SK-N-SH treated with all-trans-retinoic acid at 6 μM for 48 hours (cell line): ENCODE results near the gene SLC8B1.

Experiments
- ATAC-seq: fragments of 200-7000 bp; cut with Tn5 transposase; 3 replicates; pipeline ENCODE4 v1.9.1; 2020; ENCODE audit warnings: mild to moderate bottlenecking, moderate library complexity
- ARNTL ChIP-seq: fragments of 450-650 bp; formaldehyde crosslinking; IDR thresholded peaks from 2 replicates; pipeline ENCODE4 v1.5.0; 2020; ENCODE audit warnings: low read depth, mild to moderate bottlenecking, moderate library complexity, borderline replicate concordance
- CSDC2 ChIP-seq: fragments of 250-450 bp; sonication (Bioruptor Pico); IDR thresholded peaks from 2 replicates; pipeline ENCODE4 v1.5.0; 2020; ENCODE audit warnings: mild to moderate bottlenecking, moderate library complexity
- CSRNP3 ChIP-seq: fragments of 250-450 bp; sonication (Bioruptor Pico); IDR thresholded peaks from 2 replicates; pipeline ENCODE4 v1.5.1; 2021; ENCODE audit warnings: mild to moderate bottlenecking, moderate library complexity
- ESRRG ChIP-seq: fragments of 250-450 bp; sonication (Bioruptor Pico); IDR thresholded peaks from 2 replicates; pipeline ENCODE4 v1.6.1; 2021; ENCODE audit warnings: mild to moderate bottlenecking
- GLIS3 ChIP-seq: fragments of 250-450 bp; sonication (Bioruptor Pico); IDR thresholded peaks from 2 replicates; pipeline ENCODE4 v1.5.0; 2020; ENCODE audit warnings: mild to moderate bottlenecking, moderate library complexity
- ISL1 ChIP-seq: fragments of 250-450 bp; sonication (Bioruptor Pico); IDR thresholded peaks from 2 replicates; pipeline ENCODE4 v2.1.2; 2022; ENCODE audit warnings: mild to moderate bottlenecking, moderate library complexity
- OSR1 ChIP-seq: fragments of 250-450 bp; sonication (Bioruptor Pico); IDR thresholded peaks from 2 replicates; pipeline ENCODE4 v1.8.0; 2022; ENCODE audit warnings: moderate library complexity, mild to moderate bottlenecking, inconsistent platforms
- PATZ1 ChIP-seq: fragments of 250-450 bp; sonication (Bioruptor Pico); IDR thresholded peaks from 2 replicates; pipeline ENCODE4 v1.8.0; 2020; ENCODE audit warnings: mild to moderate bottlenecking, moderate library complexity, borderline replicate concordance
- POU6F1 ChIP-seq: fragments of 250-450 bp; sonication (Bioruptor Pico); IDR thresholded peaks from 2 replicates; pipeline ENCODE4 v1.8.0; 2021; ENCODE audit warnings: low read depth, mild to moderate bottlenecking, moderate library complexity, borderline replicate concordance
- PPARA ChIP-seq: fragments of 250-450 bp; sonication (Bioruptor Pico); IDR thresholded peaks from 2 replicates; pipeline ENCODE4 v1.5.0; 2020; ENCODE audit warnings: mild to moderate bottlenecking, borderline replicate concordance
- RARB ChIP-seq: fragments of 250-450 bp; sonication (Bioruptor Pico); IDR thresholded peaks from 2 replicates; pipeline ENCODE4 v1.8.0; 2021; ENCODE audit warnings: mild to moderate bottlenecking, moderate library complexity
- SNAI2 ChIP-seq: fragments of 250-450 bp; sonication (Bioruptor Pico); IDR thresholded peaks from 2 replicates; pipeline ENCODE4 v1.5.0; 2020; ENCODE audit warnings: mild to moderate bottlenecking, moderate library complexity
- TCF4 ChIP-seq: fragments of 250-450 bp; sonication (Bioruptor Pico); IDR thresholded peaks from 2 replicates; pipeline ENCODE4 v1.8.0; 2021; ENCODE audit warnings: mild to moderate bottlenecking, moderate library complexity, borderline replicate concordance
- TOX ChIP-seq: fragments of 250-450 bp; sonication (Bioruptor Pico); IDR thresholded peaks from 2 replicates; pipeline ENCODE4 v1.8.0; 2021; ENCODE audit warnings: mild to moderate bottlenecking, moderate library complexity, borderline replicate concordance
- ZC3H10 ChIP-seq: fragments of 250-450 bp; sonication (Bioruptor Pico); IDR thresholded peaks from 2 replicates; pipeline ENCODE4 v1.5.1; 2021; ENCODE audit warnings: mild to moderate bottlenecking, moderate library complexity
- ZFP30 ChIP-seq: fragments of 450-650 bp; formaldehyde crosslinking; IDR thresholded peaks from 2 replicates; pipeline ENCODE4 v1.5.0; 2022; ENCODE audit warnings: mild to moderate bottlenecking, moderate library complexity
- ZNF565 ChIP-seq: fragments of 450-650 bp; formaldehyde crosslinking; conservative IDR thresholded peaks from 2 replicates; pipeline ENCODE4 v1.5.0; 2020; ENCODE audit warnings: low read depth, mild to moderate bottlenecking, moderate library complexity
- ZNF70 ChIP-seq: fragments of 450-650 bp; formaldehyde crosslinking; IDR thresholded peaks from 2 replicates; pipeline ENCODE4 v1.5.0; 2020; ENCODE audit warnings: mild to moderate bottlenecking, moderate library complexity
- ZNF8 ChIP-seq: fragments of 450-650 bp; formaldehyde crosslinking; IDR thresholded peaks from 2 replicates; pipeline ENCODE4 v1.5.0; 2020; ENCODE audit warnings: mild to moderate bottlenecking, moderate library complexity
- TF ChIP-seq, protein P1 (sequence below): fragments of 250-450 bp; sonication (Bioruptor Pico); IDR thresholded peaks from 2 replicates; pipeline ENCODE4 v1.5.1; 2020; ENCODE audit warnings: low read depth, mild to moderate bottlenecking, moderate library complexity
- TF ChIP-seq, protein P2 (sequence below): fragments of 250-450 bp; sonication (Bioruptor Pico); IDR thresholded peaks from 2 replicates; pipeline ENCODE4 v1.5.0; 2020; ENCODE audit warnings: mild to moderate bottlenecking, moderate library complexity

The SLC8B1 gene

DNA sequence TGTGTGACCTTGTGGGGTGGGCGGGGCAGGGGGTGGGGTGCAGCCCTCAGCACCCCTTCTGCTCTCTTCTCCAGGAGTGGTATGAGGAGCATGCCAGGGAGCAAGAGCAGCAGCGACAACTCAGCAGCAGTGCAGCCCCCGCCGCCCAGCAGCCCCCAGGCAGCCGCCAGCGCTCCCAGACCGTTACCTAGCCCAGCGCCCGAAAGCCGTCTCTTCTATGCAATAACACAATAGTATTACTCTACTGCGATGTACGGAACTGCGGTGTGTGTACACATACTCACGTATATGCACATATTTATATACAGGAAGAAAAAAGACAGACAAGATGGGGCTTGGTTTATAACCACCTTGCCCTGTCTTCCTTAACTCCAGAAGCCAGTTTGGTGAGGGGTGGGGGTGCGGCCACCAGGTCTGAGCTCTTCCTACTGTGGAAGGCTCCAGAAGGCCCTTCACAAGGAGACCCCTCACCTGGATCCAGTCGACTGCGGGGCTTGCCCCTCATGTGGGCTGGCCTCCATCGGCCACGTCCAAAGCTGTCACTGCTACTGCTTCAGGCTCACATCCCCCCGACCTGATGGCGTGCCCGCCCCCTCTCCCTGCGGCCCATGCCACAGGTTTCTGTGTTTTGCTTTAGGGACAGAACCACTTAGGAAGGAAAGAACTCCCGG is 38.9 kb downstream of the SLC8B1 start (continued):
- TF ChIP-seq POU6F1 (CRISPR knock-in tag) (no peak), PPARA (no peak), RARB (CRISPR knock-in tag) (no peak), TOX (CRISPR knock-in tag) (no peak)

DNA sequence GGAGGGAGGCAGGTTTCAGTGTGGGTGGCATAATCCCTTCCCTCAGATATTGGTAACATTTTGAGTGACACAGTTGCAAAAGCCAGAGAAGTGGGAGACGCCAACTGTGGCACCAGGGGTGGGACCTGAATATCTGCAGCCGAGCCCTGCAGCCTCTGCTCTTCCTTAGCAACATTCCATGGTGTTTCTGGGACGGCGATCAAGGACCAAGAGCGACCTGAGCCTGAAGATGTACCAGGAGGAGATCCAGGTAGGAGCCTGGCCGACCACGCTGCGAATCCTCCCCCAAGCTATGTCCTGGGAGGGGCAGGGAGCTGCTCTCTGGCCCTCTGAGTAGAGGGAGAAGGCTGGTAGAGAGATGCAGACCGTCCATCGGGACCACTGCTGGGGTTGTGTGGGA is 41.8 kb downstream of the SLC8B1 start:
- no peak for TF ChIP-seq ZC3H10 (CRISPR knock-in tag)
- no peak for TF ChIP-seq SNAI2 (CRISPR knock-in tag)
- no peak for TF ChIP-seq OSR1
- TF ChIP-seq TOX (CRISPR knock-in tag) = no peak
- no peak for TF ChIP-seq ZFP30 (CRISPR knock-in tag)
- no peak for TF ChIP-seq ZNF70 (CRISPR knock-in tag)
- TF ChIP-seq ZNF8 (CRISPR knock-in tag) = no peak
- TF ChIP-seq ARNTL (CRISPR knock-in tag) = no peak
- TF ChIP-seq ESRRG (CRISPR knock-in tag) = no peak
- TF ChIP-seq, protein P1, sequence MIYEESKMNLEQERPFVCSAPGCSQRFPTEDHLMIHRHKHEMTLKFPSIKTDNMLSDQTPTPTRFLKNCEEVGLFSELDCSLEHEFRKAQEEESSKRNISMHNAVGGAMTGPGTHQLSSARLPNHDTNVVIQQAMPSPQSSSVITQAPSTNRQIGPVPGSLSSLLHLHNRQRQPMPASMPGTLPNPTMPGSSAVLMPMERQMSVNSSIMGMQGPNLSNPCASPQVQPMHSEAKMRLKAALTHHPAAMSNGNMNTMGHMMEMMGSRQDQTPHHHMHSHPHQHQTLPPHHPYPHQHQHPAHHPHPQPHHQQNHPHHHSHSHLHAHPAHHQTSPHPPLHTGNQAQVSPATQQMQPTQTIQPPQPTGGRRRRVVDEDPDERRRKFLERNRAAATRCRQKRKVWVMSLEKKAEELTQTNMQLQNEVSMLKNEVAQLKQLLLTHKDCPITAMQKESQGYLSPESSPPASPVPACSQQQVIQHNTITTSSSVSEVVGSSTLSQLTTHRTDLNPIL (CRISPR knock-in tag) = no peak
- TF ChIP-seq PPARA = no peak
- TF ChIP-seq, protein P2, sequence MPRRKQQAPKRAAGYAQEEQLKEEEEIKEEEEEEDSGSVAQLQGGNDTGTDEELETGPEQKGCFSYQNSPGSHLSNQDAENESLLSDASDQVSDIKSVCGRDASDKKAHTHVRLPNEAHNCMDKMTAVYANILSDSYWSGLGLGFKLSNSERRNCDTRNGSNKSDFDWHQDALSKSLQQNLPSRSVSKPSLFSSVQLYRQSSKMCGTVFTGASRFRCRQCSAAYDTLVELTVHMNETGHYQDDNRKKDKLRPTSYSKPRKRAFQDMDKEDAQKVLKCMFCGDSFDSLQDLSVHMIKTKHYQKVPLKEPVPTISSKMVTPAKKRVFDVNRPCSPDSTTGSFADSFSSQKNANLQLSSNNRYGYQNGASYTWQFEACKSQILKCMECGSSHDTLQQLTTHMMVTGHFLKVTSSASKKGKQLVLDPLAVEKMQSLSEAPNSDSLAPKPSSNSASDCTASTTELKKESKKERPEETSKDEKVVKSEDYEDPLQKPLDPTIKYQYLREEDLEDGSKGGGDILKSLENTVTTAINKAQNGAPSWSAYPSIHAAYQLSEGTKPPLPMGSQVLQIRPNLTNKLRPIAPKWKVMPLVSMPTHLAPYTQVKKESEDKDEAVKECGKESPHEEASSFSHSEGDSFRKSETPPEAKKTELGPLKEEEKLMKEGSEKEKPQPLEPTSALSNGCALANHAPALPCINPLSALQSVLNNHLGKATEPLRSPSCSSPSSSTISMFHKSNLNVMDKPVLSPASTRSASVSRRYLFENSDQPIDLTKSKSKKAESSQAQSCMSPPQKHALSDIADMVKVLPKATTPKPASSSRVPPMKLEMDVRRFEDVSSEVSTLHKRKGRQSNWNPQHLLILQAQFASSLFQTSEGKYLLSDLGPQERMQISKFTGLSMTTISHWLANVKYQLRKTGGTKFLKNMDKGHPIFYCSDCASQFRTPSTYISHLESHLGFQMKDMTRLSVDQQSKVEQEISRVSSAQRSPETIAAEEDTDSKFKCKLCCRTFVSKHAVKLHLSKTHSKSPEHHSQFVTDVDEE = no peak
- no peak for TF ChIP-seq GLIS3 (CRISPR knock-in tag)
- TF ChIP-seq CSRNP3 (CRISPR knock-in tag) = no peak
- TF ChIP-seq ISL1 = no peak
- no peak for TF ChIP-seq CSDC2 (CRISPR knock-in tag)
- TF ChIP-seq RARB (CRISPR knock-in tag) = no peak
- no peak for TF ChIP-seq PATZ1 (CRISPR knock-in tag)
- ATAC-seq = no peak

DNA sequence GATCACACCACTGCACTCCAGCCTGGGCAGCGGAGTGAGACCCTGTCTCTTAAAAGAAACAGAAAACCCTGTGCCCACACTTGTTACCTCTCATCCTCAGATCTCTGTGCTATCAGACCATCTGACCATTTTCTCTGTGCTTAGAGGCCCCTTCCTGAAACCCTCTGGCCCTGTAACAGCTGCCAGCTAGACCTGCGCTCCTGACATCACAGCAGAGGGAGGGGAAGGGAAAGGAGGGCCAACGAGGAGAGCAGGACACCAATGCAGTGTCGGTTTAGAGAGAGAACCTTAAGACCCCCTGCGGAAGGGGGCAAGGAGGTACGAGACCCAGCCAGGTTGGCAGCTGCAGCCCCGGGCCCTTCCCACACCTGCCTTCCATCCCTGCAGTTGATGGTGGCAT is 42.4 kb downstream of the SLC8B1 start:
- ATAC-seq = no peak
- no peak for TF ChIP-seq SNAI2 (CRISPR knock-in tag)
- TF ChIP-seq TCF4 (CRISPR knock-in tag) = no peak
- no peak for TF ChIP-seq PPARA
- no peak for TF ChIP-seq ZNF565 (CRISPR knock-in tag)
- no peak for TF ChIP-seq ISL1
- TF ChIP-seq ZC3H10 (CRISPR knock-in tag) = no peak
- no peak for TF ChIP-seq ZNF70 (CRISPR knock-in tag)
- no peak for TF ChIP-seq OSR1
- no peak for TF ChIP-seq TOX (CRISPR knock-in tag)
